ENCODE data around the gene TUBB8B.
"Not testable (repeated sequence)": the region's sequence is repeated elsewhere in the genome, so short reads cannot be mapped to it uniquely, and the experiment has no call there.

The TUBB8B gene

DNA sequence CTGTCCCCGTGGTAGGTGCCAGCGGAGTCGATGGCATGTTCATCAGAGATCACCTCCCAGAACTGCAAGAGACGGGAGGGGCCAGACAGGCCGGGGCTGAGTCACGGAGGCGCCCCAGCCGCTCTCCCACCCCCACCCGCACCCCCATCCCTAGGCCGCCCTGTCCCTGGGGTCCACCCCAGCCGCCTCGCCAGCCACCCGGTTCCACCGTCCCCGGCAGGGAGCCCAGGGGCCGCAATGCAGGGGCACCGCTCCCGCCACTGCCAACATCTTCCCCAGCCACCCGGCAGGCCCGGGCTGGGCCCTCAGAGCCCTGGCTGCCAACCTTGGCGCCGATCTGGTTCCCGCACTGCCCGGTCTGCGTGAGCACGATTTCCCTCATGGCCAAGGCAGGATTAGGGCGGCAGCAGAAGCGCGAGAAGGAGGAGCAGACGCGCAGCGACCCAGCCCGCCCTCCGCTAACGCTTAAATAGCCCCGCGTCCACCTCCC lies at the start of gene TUBB8B:
TUBB8B (minus strand) TSS at position 440 of the 490 bp plus-strand sequence; CDS start at position 382, 58 bp downstream.
- H3K36me3 ChIP-seq (ENCODE audit: control insufficient read depth in 1 of 2, insufficient read depth in 2 of 2, low read length in 2 of 2); H3K27me3 ChIP-seq (ENCODE audit: control insufficient read depth in 1 of 2, insufficient read depth in 2 of 2, low read length in 2 of 2); H3K4me3 ChIP-seq (ENCODE audit: low read depth in 1 of 2, low read length in 2 of 2); H3K27ac ChIP-seq (ENCODE audit: low read depth, low read length); H3K9me3 ChIP-seq (ENCODE audit: control insufficient read depth in 1 of 2, low read length in 2 of 2); H3K4me1 ChIP-seq (ENCODE audit: control insufficient read depth in 1 of 2, insufficient read depth in 2 of 2, low read length in 2 of 2); H3K9ac ChIP-seq (ENCODE audit: low read depth in 1 of 2, low read length in 2 of 2): not testable (repeated sequence)

- H3K4me1 ChIP-seq (ENCODE audit: control insufficient read depth in 1 of 2, insufficient read depth in 2 of 2, low read length in 2 of 2); H3K27me3 ChIP-seq (ENCODE audit: control insufficient read depth in 1 of 2, insufficient read depth in 2 of 2, low read length in 2 of 2); H3K27ac ChIP-seq (ENCODE audit: low read depth, low read length); H3K9me3 ChIP-seq (ENCODE audit: control insufficient read depth in 1 of 2, low read length in 2 of 2); H3K9ac ChIP-seq (ENCODE audit: low read depth in 1 of 2, low read length in 2 of 2); H3K36me3 ChIP-seq (ENCODE audit: control insufficient read depth in 1 of 2, insufficient read depth in 2 of 2, low read length in 2 of 2); H3K4me3 ChIP-seq (ENCODE audit: low read depth in 1 of 2, low read length in 2 of 2): not testable (repeated sequence)
These were observed 48.0 kb upstream of the TUBB8B start for GRCh38 chr18:97252-97914.

DNA sequence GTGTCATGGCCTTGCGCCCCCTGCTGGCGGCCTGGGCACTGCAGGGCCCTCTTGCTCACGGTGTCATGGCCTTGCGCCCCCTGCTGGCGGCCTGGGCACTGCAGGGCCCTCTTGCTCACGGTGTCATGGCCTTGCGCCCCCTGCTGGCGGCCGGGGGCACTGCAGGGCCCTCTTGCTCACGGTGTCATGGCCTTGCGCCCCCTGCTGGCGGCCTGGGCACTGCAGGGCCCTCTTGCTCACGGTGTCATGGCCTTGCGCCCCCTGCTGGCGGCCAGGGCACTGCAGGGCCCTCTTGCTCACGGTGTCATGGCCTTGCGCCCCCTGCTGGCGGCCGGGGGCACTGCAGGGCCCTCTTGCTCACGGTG lies 47.3 kb upstream of the TUBB8B start:
- not testable (repeated sequence) for H3K9ac ChIP-seq (ENCODE audit: low read depth in 1 of 2, low read length in 2 of 2); H3K36me3 ChIP-seq (ENCODE audit: control insufficient read depth in 1 of 2, insufficient read depth in 2 of 2, low read length in 2 of 2); H3K4me1 ChIP-seq (ENCODE audit: control insufficient read depth in 1 of 2, insufficient read depth in 2 of 2, low read length in 2 of 2); H3K9me3 ChIP-seq (ENCODE audit: control insufficient read depth in 1 of 2, low read length in 2 of 2); H3K27me3 ChIP-seq (ENCODE audit: control insufficient read depth in 1 of 2, insufficient read depth in 2 of 2, low read length in 2 of 2); H3K27ac ChIP-seq (ENCODE audit: low read depth, low read length); H3K4me3 ChIP-seq (ENCODE audit: low read depth in 1 of 2, low read length in 2 of 2)

- H3K4me3 ChIP-seq (ENCODE audit: low read depth in 1 of 2, low read length in 2 of 2); H3K27me3 ChIP-seq (ENCODE audit: control insufficient read depth in 1 of 2, insufficient read depth in 2 of 2, low read length in 2 of 2); H3K9me3 ChIP-seq (ENCODE audit: control insufficient read depth in 1 of 2, low read length in 2 of 2); H3K4me1 ChIP-seq (ENCODE audit: control insufficient read depth in 1 of 2, insufficient read depth in 2 of 2, low read length in 2 of 2); H3K9ac ChIP-seq (ENCODE audit: low read depth in 1 of 2, low read length in 2 of 2); H3K36me3 ChIP-seq (ENCODE audit: control insufficient read depth in 1 of 2, insufficient read depth in 2 of 2, low read length in 2 of 2); H3K27ac ChIP-seq (ENCODE audit: low read depth, low read length): not testable (repeated sequence)
These were observed 46.8 kb upstream of the TUBB8B start for GRCh38 chr18:96101-96766.

DNA sequence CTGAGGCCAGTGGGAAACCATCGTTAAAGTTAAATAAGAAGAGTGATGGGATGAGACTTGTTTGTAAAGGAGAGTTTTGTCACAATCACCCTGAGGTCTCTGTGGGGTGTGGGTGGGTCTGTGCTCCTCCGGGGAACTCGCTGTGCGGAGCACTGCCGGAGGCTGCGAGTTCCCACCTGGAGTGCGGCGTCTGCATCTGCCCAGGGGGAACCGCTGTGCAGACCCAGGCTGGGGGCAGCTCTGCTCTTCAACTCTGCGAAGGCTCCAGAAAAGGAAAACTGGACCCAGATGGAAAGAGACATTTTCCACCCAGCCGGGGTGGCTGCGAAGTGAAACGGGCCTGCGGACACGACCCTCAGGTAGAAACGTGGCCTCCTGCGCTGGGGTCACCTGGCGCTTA lies 46.2 kb upstream of the TUBB8B start:
- not testable (repeated sequence) for H3K27me3 ChIP-seq (ENCODE audit: control insufficient read depth in 1 of 2, insufficient read depth in 2 of 2, low read length in 2 of 2); H3K4me3 ChIP-seq (ENCODE audit: low read depth in 1 of 2, low read length in 2 of 2); H3K9ac ChIP-seq (ENCODE audit: low read depth in 1 of 2, low read length in 2 of 2); H3K9me3 ChIP-seq (ENCODE audit: control insufficient read depth in 1 of 2, low read length in 2 of 2); H3K36me3 ChIP-seq (ENCODE audit: control insufficient read depth in 1 of 2, insufficient read depth in 2 of 2, low read length in 2 of 2); H3K27ac ChIP-seq (ENCODE audit: low read depth, low read length); H3K4me1 ChIP-seq (ENCODE audit: control insufficient read depth in 1 of 2, insufficient read depth in 2 of 2, low read length in 2 of 2)

- not testable (repeated sequence) for H3K36me3 ChIP-seq (ENCODE audit: control insufficient read depth in 1 of 2, insufficient read depth in 2 of 2, low read length in 2 of 2); H3K27me3 ChIP-seq (ENCODE audit: control insufficient read depth in 1 of 2, insufficient read depth in 2 of 2, low read length in 2 of 2); H3K4me1 ChIP-seq (ENCODE audit: control insufficient read depth in 1 of 2, insufficient read depth in 2 of 2, low read length in 2 of 2); H3K9me3 ChIP-seq (ENCODE audit: control insufficient read depth in 1 of 2, low read length in 2 of 2); H3K27ac ChIP-seq (ENCODE audit: low read depth, low read length); H3K9ac ChIP-seq (ENCODE audit: low read depth in 1 of 2, low read length in 2 of 2); H3K4me3 ChIP-seq (ENCODE audit: low read depth in 1 of 2, low read length in 2 of 2)
These were observed 44.5 kb upstream of the TUBB8B start for GRCh38 chr18:93897-94408.

GRCh38 chr18:91561-91960 lies 42.1 kb upstream of the TUBB8B start:
- H3K9me3 ChIP-seq (ENCODE audit: control insufficient read depth in 1 of 2, low read length in 2 of 2); H3K36me3 ChIP-seq (ENCODE audit: control insufficient read depth in 1 of 2, insufficient read depth in 2 of 2, low read length in 2 of 2); H3K27me3 ChIP-seq (ENCODE audit: control insufficient read depth in 1 of 2, insufficient read depth in 2 of 2, low read length in 2 of 2); H3K4me1 ChIP-seq (ENCODE audit: control insufficient read depth in 1 of 2, insufficient read depth in 2 of 2, low read length in 2 of 2); H3K27ac ChIP-seq (ENCODE audit: low read depth, low read length); H3K4me3 ChIP-seq (ENCODE audit: low read depth in 1 of 2, low read length in 2 of 2); H3K9ac ChIP-seq (ENCODE audit: low read depth in 1 of 2, low read length in 2 of 2): not testable (repeated sequence)

GRCh38 chr18:90396-91193 lies 41.2 kb upstream of the TUBB8B start:
- not testable (repeated sequence) for H3K36me3 ChIP-seq (ENCODE audit: control insufficient read depth in 1 of 2, insufficient read depth in 2 of 2, low read length in 2 of 2); H3K4me1 ChIP-seq (ENCODE audit: control insufficient read depth in 1 of 2, insufficient read depth in 2 of 2, low read length in 2 of 2); H3K9me3 ChIP-seq (ENCODE audit: control insufficient read depth in 1 of 2, low read length in 2 of 2); H3K27ac ChIP-seq (ENCODE audit: low read depth, low read length); H3K27me3 ChIP-seq (ENCODE audit: control insufficient read depth in 1 of 2, insufficient read depth in 2 of 2, low read length in 2 of 2); H3K4me3 ChIP-seq (ENCODE audit: low read depth in 1 of 2, low read length in 2 of 2); H3K9ac ChIP-seq (ENCODE audit: low read depth in 1 of 2, low read length in 2 of 2)

- H3K4me3 ChIP-seq (ENCODE audit: low read depth in 1 of 2, low read length in 2 of 2); H3K9ac ChIP-seq (ENCODE audit: low read depth in 1 of 2, low read length in 2 of 2); H3K27me3 ChIP-seq (ENCODE audit: control insufficient read depth in 1 of 2, insufficient read depth in 2 of 2, low read length in 2 of 2); H3K27ac ChIP-seq (ENCODE audit: low read depth, low read length); H3K36me3 ChIP-seq (ENCODE audit: control insufficient read depth in 1 of 2, insufficient read depth in 2 of 2, low read length in 2 of 2); H3K4me1 ChIP-seq (ENCODE audit: control insufficient read depth in 1 of 2, insufficient read depth in 2 of 2, low read length in 2 of 2); H3K9me3 ChIP-seq (ENCODE audit: control insufficient read depth in 1 of 2, low read length in 2 of 2): not testable (repeated sequence)
These were observed 39.7 kb upstream of the TUBB8B start for GRCh38 chr18:89124-89523.

DNA sequence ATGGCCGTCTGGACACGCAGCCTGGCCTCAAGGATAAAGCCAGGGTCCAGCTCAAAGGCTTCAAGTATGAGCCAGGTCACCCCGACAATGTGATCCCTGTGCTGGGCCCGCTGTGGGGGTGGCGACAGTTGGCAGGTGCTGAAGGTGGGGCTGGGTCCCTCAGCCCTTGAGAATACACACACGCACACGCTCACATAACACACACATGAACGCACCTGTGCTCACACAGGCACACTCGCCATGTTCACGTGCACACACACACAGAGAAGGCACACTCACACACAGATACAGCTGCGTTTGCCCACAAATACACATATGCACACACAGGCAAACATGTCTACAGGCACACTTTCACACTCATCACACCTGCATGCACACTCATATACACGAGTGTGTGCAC lies 35.4 kb upstream of the TUBB8B start:
- not testable (repeated sequence) for H3K4me1 ChIP-seq (ENCODE audit: control insufficient read depth in 1 of 2, insufficient read depth in 2 of 2, low read length in 2 of 2); H3K9ac ChIP-seq (ENCODE audit: low read depth in 1 of 2, low read length in 2 of 2); H3K27me3 ChIP-seq (ENCODE audit: control insufficient read depth in 1 of 2, insufficient read depth in 2 of 2, low read length in 2 of 2); H3K9me3 ChIP-seq (ENCODE audit: control insufficient read depth in 1 of 2, low read length in 2 of 2); H3K36me3 ChIP-seq (ENCODE audit: control insufficient read depth in 1 of 2, insufficient read depth in 2 of 2, low read length in 2 of 2); H3K4me3 ChIP-seq (ENCODE audit: low read depth in 1 of 2, low read length in 2 of 2); H3K27ac ChIP-seq (ENCODE audit: low read depth, low read length)
